Measurements from ENCODE around the gene GTPBP4. TPM values are rescaled to one million over a fixed set of nuclear protein-coding genes. Genes with fewer than 3 reads are reported as not detected.

The GTPBP4 gene
- total RNA-seq, 1 donor, result 27.1 TPM

GRCh38 chr10:1022413-1022812, 34.2 kb downstream of the GTPBP4 start:
- Histone ChIP-seq H3K4me1 (ENCODE audit: insufficient read depth, low read length) (no peaks in the 10 kb centered on the region), H4K20me1 (ENCODE audit: insufficient read depth, low read length) (no peaks in the 10 kb centered on the region), H3K9me3 (ENCODE audit: low read depth, low read length) (no peaks in the 10 kb centered on the region), H2AFZ (ENCODE audit: low read length) (no peak overlapping the region), H3K4me3 (ENCODE audit: insufficient read depth, low read length) (no peak overlapping the region), H3K4me2 (ENCODE audit: insufficient read depth, low read length) (no peak overlapping the region), H3K36me3 (ENCODE audit: insufficient read depth, low read length) (peaks cover 25% of the 10 kb centered on the region), H3K27me3 (ENCODE audit: insufficient read depth, low read length) (no peaks in the 10 kb centered on the region), H3K27ac (ENCODE audit: low read depth, low read length) (no peak overlapping the region), H3K79me2 (ENCODE audit: insufficient read depth, low read length) (no peaks in the 10 kb centered on the region)
- no peak for TF ChIP-seq CTCF (IDR thresholded peaks at IDR 0.05; ENCODE audit: extremely low read depth, low read depth, low read length)
- DNase-seq (ENCODE audit: insufficient read length, low spot score, missing footprints), result no peak

- no peak for DNase-seq (ENCODE audit: insufficient read length, low spot score, missing footprints)
- Histone ChIP-seq H3K27ac (ENCODE audit: low read depth, low read length) (no peak overlapping the region), H3K9me3 (ENCODE audit: low read depth, low read length) (no peaks in the 10 kb centered on the region), H4K20me1 (ENCODE audit: insufficient read depth, low read length) (no peaks in the 10 kb centered on the region), H3K27me3 (ENCODE audit: insufficient read depth, low read length) (no peaks in the 10 kb centered on the region), H3K4me1 (ENCODE audit: insufficient read depth, low read length) (no peaks in the 10 kb centered on the region), H3K4me2 (ENCODE audit: insufficient read depth, low read length) (no peak overlapping the region), H3K79me2 (ENCODE audit: insufficient read depth, low read length) (no peaks in the 10 kb centered on the region), H2AFZ (ENCODE audit: low read length) (no peak overlapping the region), H3K4me3 (ENCODE audit: insufficient read depth, low read length) (no peak overlapping the region), H3K36me3 (ENCODE audit: insufficient read depth, low read length) (peaks cover 14% of the 10 kb centered on the region)
- no peak for TF ChIP-seq CTCF (IDR thresholded peaks at IDR 0.05; ENCODE audit: extremely low read depth, low read depth, low read length)
These were observed 35.9 kb downstream of the GTPBP4 start for GRCh38 chr10:1024103-1024502.

GRCh38 chr10:1025683-1026082, 37.4 kb downstream of the GTPBP4 start, which contains the start of gene IDI2:
Gene IDI2, minus strand, starts transcription at chr10:1025859. Its CDS starts 1,136 bp downstream, at chr10:1024723.
- H4K20me1 ChIP-seq (ENCODE audit: insufficient read depth, low read length), result no peaks in the 10 kb centered on the region
- H3K36me3 ChIP-seq (ENCODE audit: insufficient read depth, low read length), result peaks cover 6% of the 10 kb centered on the region
- no peaks in the 10 kb centered on the region for H3K27me3 ChIP-seq (ENCODE audit: insufficient read depth, low read length)
- H3K4me3 ChIP-seq (ENCODE audit: insufficient read depth, low read length), result no peak within 1 kb of the TSS
- no peak within 1 kb of the TSS for H3K4me2 ChIP-seq (ENCODE audit: insufficient read depth, low read length)
- H3K9me3 ChIP-seq (ENCODE audit: low read depth, low read length), result no peaks in the 10 kb centered on the region
- no peak within 1 kb of the TSS for H2AFZ ChIP-seq (ENCODE audit: low read length)
- no peaks in the 10 kb centered on the region for H3K79me2 ChIP-seq (ENCODE audit: insufficient read depth, low read length)
- no peaks in the 10 kb centered on the region for H3K4me1 ChIP-seq (ENCODE audit: insufficient read depth, low read length)
- DNase-seq (ENCODE audit: insufficient read length, low spot score, missing footprints), result no peak
- H3K27ac ChIP-seq (ENCODE audit: low read depth, low read length), result no peak within 1 kb of the TSS
- no peak for TF ChIP-seq CTCF (IDR thresholded peaks at IDR 0.05; ENCODE audit: extremely low read depth, low read depth, low read length)

- Histone ChIP-seq H3K36me3 (ENCODE audit: insufficient read depth, low read length) (peaks cover 6% of the 10 kb centered on the region), H3K4me2 (ENCODE audit: insufficient read depth, low read length) (no peak overlapping the region), H4K20me1 (ENCODE audit: insufficient read depth, low read length) (no peaks in the 10 kb centered on the region), H3K27me3 (ENCODE audit: insufficient read depth, low read length) (no peaks in the 10 kb centered on the region), H3K9me3 (ENCODE audit: low read depth, low read length) (no peaks in the 10 kb centered on the region), H3K4me3 (ENCODE audit: insufficient read depth, low read length) (no peak overlapping the region), H2AFZ (ENCODE audit: low read length) (no peak overlapping the region), H3K4me1 (ENCODE audit: insufficient read depth, low read length) (no peaks in the 10 kb centered on the region), H3K79me2 (ENCODE audit: insufficient read depth, low read length) (no peaks in the 10 kb centered on the region), H3K27ac (ENCODE audit: low read depth, low read length) (no peak overlapping the region)
- no peak for TF ChIP-seq CTCF (IDR thresholded peaks at IDR 0.05; ENCODE audit: extremely low read depth, low read depth, low read length)
- DNase-seq (ENCODE audit: insufficient read length, low spot score, missing footprints), result no peak
These were observed 38.3 kb downstream of the GTPBP4 start for GRCh38 chr10:1026578-1026977.

Measured in osteoblast (primary cell).